ENCODE data around the gene ADAMTS2.
"Not testable (repeated sequence)": the region's sequence is repeated elsewhere in the genome, so short reads cannot be mapped to it uniquely, and the experiment has no call there.

The ADAMTS2 gene

GRCh38 chr5:179295778-179296149 lies 49.5 kb downstream of the ADAMTS2 start:
- no peak for DNase-seq

- DNase-seq = no peak
Measured at GRCh38 chr5:179294891-179295777, 50.1 kb downstream of the ADAMTS2 start.

- DNase-seq = no peak
Measured at GRCh38 chr5:179294131-179294780, 51.0 kb downstream of the ADAMTS2 start.

- no peak for DNase-seq
Measured at GRCh38 chr5:179292681-179293635, 52.3 kb downstream of the ADAMTS2 start.

- DNase-seq = no peak
Measured at GRCh38 chr5:179292202-179292601, 53.1 kb downstream of the ADAMTS2 start.

- no peak for DNase-seq
Measured at GRCh38 chr5:179290681-179291540, 54.4 kb downstream of the ADAMTS2 start.

GRCh38 chr5:179289756-179290385 lies 55.4 kb downstream of the ADAMTS2 start:
- no peak for DNase-seq

- DNase-seq = no peak
Measured at GRCh38 chr5:179288809-179289185, 56.5 kb downstream of the ADAMTS2 start.

GRCh38 chr5:179288101-179288808 lies 57.0 kb downstream of the ADAMTS2 start:
- no peak for DNase-seq

GRCh38 chr5:179287631-179288030 lies 57.6 kb downstream of the ADAMTS2 start:
- DNase-seq = no peak

- DNase-seq = no peak
Measured at GRCh38 chr5:179287071-179287470, 58.2 kb downstream of the ADAMTS2 start.

GRCh38 chr5:179285776-179286162 lies 59.5 kb downstream of the ADAMTS2 start:
- not testable (repeated sequence) for DNase-seq

GRCh38 chr5:179284751-179285631 lies 60.3 kb downstream of the ADAMTS2 start:
- DNase-seq = no peak

GRCh38 chr5:179283908-179284307 lies 61.4 kb downstream of the ADAMTS2 start:
- not testable (repeated sequence) for DNase-seq

- DNase-seq = no peak
Measured at GRCh38 chr5:179281694-179282093, 63.6 kb downstream of the ADAMTS2 start.

- no peak for DNase-seq
Measured at GRCh38 chr5:179280095-179280490, 65.2 kb downstream of the ADAMTS2 start.

GRCh38 chr5:179279347-179280094 lies 65.7 kb downstream of the ADAMTS2 start:
- DNase-seq = no peak

- DNase-seq = no peak
Measured at GRCh38 chr5:179278546-179278945, 66.7 kb downstream of the ADAMTS2 start.

- no peak for DNase-seq
Measured at GRCh38 chr5:179278119-179278518, 67.1 kb downstream of the ADAMTS2 start.
